ENCODE results near the gene MZT2A.
"Not testable (repeated sequence)": the region's sequence is repeated elsewhere in the genome, so short reads cannot be mapped to it uniquely, and the experiment has no call there.

The MZT2A gene

DNA sequence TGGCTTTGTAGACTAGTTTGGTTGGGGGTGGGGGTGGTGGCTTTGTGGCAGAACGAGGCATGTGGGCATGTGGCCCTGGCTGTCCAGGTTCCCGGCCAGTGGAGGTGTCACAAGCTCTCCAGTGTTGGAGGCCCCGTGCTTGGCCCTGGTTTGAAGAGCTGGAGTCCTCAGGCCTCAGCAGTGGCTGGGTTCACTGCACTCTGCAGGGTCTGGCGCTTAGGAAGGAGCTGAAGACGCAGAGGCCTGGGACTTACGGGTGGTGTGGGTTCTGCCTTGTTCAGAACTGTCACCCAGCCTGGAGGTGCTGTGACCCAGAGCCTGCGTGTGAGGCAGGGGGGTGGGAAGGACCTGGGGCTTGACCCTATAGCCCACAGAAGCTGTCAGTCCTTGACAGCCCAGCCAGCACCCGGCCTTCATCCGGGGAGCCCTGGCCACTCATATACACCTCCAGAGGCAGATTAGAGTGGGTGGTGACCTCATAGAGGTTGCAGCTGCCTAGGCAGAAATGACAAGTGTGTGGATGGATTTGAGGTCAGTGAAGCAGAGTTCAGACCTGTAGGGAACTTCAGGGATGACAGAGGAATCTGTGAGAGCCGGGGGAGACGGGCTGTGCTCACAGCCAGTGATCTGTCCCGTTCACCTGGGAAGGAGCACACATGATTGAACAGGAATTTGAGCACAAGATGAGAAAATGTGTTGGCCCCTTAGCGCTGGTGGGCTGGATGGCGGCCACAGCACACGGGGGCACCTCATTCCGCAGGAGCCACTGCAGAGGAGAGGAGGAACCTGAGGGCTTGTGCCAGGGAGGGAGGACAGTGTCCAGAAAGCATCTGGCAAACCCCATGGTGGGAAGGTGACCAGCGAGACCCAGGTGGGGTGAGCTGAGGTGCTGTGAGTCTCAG lies 20.0 kb upstream of the MZT2A start:
- not testable (repeated sequence) for H3K27me3 ChIP-seq (ENCODE audit: control insufficient read depth in 5 of 5, insufficient read depth in 4 of 5, low read length in 5 of 5); H3K9me3 ChIP-seq (ENCODE audit: control insufficient read depth in 5 of 5, low read length in 5 of 5); H3K4me1 ChIP-seq (ENCODE audit: control insufficient read depth in 5 of 5, insufficient read depth in 5 of 5, low read length in 5 of 5); H3K9ac ChIP-seq (ENCODE audit: low read length in 5 of 5); H3K4me3 ChIP-seq (ENCODE audit: low read depth in 1 of 5, low read length in 5 of 5); H3K27ac ChIP-seq (ENCODE audit: low read depth, low read length)
- peaks cover 0 to 88% (median 52%) of the 10 kb centered on the region in 5 donors for H3K36me3 ChIP-seq (ENCODE audit: control insufficient read depth in 5 of 5, insufficient read depth in 5 of 5, low read length in 5 of 5)

DNA sequence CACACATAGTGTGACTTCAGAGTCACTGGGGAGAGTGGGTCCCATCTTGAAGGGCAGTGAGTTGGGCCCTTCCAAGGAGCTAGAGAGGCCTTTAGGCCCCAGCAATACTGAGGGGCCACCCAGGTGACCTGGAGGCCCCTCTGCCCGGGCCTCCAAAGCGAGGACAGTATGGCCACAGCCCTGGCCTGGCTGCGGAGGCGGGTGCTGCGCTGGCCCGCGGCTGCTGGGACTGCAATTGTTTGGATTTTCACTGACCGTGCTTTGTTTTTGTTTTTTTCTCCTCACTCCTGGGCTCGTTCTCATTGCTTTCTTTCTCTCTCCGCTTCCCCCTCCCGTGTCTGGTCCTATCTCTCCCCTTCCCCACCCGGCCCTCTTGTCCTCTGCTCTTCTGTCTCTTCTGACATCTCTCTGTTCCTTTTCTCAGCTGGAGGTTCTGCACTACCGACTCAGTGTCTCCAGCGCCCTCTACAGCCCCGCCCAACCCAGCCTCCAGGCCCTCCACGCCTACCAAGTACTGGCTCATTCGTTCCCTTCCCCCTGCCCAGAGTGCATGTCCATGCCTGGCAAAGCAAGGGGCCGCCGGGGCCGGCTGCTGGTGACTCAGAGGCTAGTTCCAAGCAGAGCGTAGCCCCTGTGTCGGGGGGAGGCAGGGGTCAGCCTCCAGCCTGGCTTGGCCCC lies 19.2 kb upstream of the MZT2A start:
- not testable (repeated sequence) for H3K9ac ChIP-seq (ENCODE audit: low read length in 5 of 5); H3K27ac ChIP-seq (ENCODE audit: low read depth, low read length); H3K9me3 ChIP-seq (ENCODE audit: control insufficient read depth in 5 of 5, low read length in 5 of 5); H3K27me3 ChIP-seq (ENCODE audit: control insufficient read depth in 5 of 5, insufficient read depth in 4 of 5, low read length in 5 of 5); H3K4me3 ChIP-seq (ENCODE audit: low read depth in 1 of 5, low read length in 5 of 5); H3K4me1 ChIP-seq (ENCODE audit: control insufficient read depth in 5 of 5, insufficient read depth in 5 of 5, low read length in 5 of 5)
- peaks cover 0 to 88% (median 54%) of the 10 kb centered on the region in 5 donors for H3K36me3 ChIP-seq (ENCODE audit: control insufficient read depth in 5 of 5, insufficient read depth in 5 of 5, low read length in 5 of 5)

DNA sequence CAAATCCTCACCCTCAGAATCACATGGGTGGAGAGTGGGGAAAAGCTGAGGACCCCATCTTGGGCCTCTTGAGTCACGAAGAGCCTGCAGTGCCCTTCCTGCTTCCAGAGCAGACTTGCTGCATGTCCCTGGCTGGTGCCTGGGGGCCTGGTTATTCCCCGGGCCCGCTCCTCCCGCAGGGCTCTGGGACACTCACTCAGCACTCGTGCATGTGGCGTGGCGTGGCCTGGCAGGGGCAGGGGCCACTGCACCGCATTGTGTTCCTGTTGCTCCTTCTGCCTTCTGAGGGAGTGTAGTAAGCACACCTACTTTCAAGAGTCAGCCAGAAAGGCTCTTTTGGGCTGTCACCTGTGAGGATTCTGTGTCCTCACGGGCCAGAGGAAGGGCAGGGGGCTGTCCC lies 17.4 kb upstream of the MZT2A start:
- no peaks in the 10 kb centered on the region for H3K27me3 ChIP-seq (ENCODE audit: control insufficient read depth in 5 of 5, insufficient read depth in 4 of 5, low read length in 5 of 5)
- no peak overlapping the region for H3K4me3 ChIP-seq (ENCODE audit: low read depth in 1 of 5, low read length in 5 of 5)
- no peaks in the 10 kb centered on the region for H3K4me1 ChIP-seq (ENCODE audit: control insufficient read depth in 5 of 5, insufficient read depth in 5 of 5, low read length in 5 of 5)
- no peak overlapping the region for H3K27ac ChIP-seq (ENCODE audit: low read depth, low read length)
- peaks cover 0 to 91% (median 63%) of the 10 kb centered on the region in 5 donors for H3K36me3 ChIP-seq (ENCODE audit: control insufficient read depth in 5 of 5, insufficient read depth in 5 of 5, low read length in 5 of 5)
- H3K9ac ChIP-seq (ENCODE audit: low read length in 5 of 5), result no peak overlapping the region
- no peaks in the 10 kb centered on the region for H3K9me3 ChIP-seq (ENCODE audit: control insufficient read depth in 5 of 5, low read length in 5 of 5)

DNA sequence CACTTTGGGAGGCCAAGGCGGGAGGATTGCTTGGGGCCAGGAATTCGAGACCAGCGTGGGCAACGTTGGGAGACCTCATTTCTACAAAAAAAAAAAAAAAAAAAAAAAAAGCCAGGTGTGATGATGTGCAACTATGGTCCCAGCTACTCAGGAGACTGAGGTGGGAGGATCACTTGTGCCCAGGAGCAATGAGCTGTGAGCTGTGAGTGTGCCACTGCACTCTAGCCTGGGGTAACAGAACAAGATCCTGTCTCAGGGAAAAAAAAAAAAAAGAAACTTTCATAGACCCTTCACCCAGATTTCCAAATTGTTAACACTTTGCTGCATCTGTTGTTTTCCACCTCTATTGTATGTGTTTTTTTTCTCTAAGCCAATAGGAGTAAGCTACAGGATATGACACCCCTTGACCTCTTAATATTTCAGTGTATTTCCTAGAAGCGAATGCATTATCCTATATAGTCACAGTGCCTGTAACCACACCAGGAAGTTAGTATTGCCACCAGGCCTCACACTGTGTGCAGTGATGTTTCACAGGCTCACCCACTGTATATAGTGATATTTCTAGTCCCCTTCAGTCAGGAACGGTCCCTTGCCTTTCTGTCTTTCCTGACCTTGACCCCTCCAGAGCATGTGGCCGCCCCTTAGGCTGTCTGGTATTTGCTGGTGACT lies 12.0 kb upstream of the MZT2A start:
- H3K27me3 ChIP-seq (ENCODE audit: control insufficient read depth in 5 of 5, insufficient read depth in 4 of 5, low read length in 5 of 5); H3K27ac ChIP-seq (ENCODE audit: low read depth, low read length); H3K4me1 ChIP-seq (ENCODE audit: control insufficient read depth in 5 of 5, insufficient read depth in 5 of 5, low read length in 5 of 5); H3K4me3 ChIP-seq (ENCODE audit: low read depth in 1 of 5, low read length in 5 of 5); H3K9me3 ChIP-seq (ENCODE audit: control insufficient read depth in 5 of 5, low read length in 5 of 5); H3K9ac ChIP-seq (ENCODE audit: low read length in 5 of 5): not testable (repeated sequence)
- H3K36me3 ChIP-seq (ENCODE audit: control insufficient read depth in 5 of 5, insufficient read depth in 5 of 5, low read length in 5 of 5), result peaks cover 0 to 96% (median 64%) of the 10 kb centered on the region in 5 donors

DNA sequence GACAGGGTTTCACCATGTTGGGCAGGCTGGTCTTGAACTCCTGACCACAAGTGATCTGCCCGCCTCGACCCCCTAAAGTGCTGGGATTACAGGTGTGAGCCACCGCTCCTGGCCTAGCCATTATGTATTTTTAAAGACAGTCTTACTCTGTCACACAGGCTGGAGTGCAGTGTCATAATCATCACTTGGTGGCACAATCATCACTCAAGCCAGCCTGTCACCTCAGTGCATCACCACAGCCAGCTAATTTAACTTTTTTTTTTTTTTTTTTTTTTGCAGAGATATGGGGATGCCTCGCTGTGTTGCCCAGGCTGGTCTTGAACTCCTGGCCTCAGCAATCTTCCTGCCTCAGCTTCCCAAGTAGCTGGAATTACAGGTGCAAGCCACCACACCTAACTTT lies 11.4 kb upstream of the MZT2A start:
- H3K9me3 ChIP-seq (ENCODE audit: control insufficient read depth in 5 of 5, low read length in 5 of 5); H3K27me3 ChIP-seq (ENCODE audit: control insufficient read depth in 5 of 5, insufficient read depth in 4 of 5, low read length in 5 of 5); H3K9ac ChIP-seq (ENCODE audit: low read length in 5 of 5); H3K4me1 ChIP-seq (ENCODE audit: control insufficient read depth in 5 of 5, insufficient read depth in 5 of 5, low read length in 5 of 5); H3K4me3 ChIP-seq (ENCODE audit: low read depth in 1 of 5, low read length in 5 of 5); H3K27ac ChIP-seq (ENCODE audit: low read depth, low read length): not testable (repeated sequence)
- H3K36me3 ChIP-seq (ENCODE audit: control insufficient read depth in 5 of 5, insufficient read depth in 5 of 5, low read length in 5 of 5), result peaks cover 0 to 96% (median 62%) of the 10 kb centered on the region in 5 donors

DNA sequence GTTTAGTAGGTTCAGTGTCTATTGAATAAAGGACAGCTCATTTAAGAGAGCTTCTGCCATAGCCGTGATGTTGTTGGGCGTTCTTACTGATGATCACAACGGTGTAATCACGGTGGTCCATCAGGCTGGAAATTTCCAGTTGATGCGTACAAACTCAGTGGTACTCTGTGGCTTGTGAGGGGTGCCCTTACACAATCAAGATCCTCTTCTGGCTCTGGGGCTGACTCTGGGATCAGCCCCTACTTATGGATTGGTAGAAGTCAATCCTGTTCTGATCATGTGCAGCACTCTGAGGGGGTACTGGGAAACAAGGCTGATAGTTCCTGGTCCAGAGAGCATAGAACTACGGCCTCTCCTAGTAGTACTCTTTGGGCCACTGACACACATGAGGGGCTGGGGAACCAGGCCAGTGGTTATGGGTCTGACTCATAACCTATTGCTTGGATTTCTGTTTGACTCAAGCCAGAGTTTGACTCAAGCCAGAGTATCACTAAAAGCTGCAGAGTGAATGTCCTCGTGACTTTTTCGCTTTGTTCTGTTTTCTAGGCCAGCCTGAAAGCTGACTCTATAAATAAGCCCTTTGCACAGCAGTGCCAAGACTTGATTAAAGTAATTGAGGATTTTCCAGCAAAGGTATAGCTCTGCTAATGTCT lies 6.2 kb upstream of the MZT2A start:
- H3K4me3 ChIP-seq (ENCODE audit: low read depth in 1 of 5, low read length in 5 of 5); H3K9ac ChIP-seq (ENCODE audit: low read length in 5 of 5): not testable (repeated sequence)

DNA sequence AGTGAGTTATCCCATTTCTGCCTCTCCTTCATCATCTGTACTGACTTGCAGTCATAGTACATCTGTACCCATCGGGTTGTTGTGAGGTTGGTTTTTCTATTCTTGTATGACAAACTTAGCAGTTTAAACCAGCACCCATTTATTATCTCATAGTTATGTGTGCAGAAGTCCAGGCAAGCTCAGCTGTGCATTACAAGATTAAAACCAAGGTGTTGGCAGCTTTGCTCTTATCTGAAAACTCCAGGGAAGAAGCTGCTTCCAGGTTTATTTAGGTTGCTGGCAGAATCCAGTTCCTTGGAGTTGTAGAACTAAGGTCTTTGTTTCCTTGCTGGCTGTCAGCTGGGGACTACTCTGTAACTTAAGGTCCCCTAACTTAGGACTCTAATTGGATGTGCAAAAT lies 3.3 kb upstream of the MZT2A start:
- H3K4me1 ChIP-seq (ENCODE audit: control insufficient read depth in 5 of 5, insufficient read depth in 5 of 5, low read length in 5 of 5), result peaks cover 0 to 32% (median 19%) of the 10 kb centered on the region in 5 donors
- not testable (repeated sequence) for H3K27me3 ChIP-seq (ENCODE audit: control insufficient read depth in 5 of 5, insufficient read depth in 4 of 5, low read length in 5 of 5); H3K9ac ChIP-seq (ENCODE audit: low read length in 5 of 5); H3K4me3 ChIP-seq (ENCODE audit: low read depth in 1 of 5, low read length in 5 of 5); H3K27ac ChIP-seq (ENCODE audit: low read depth, low read length); H3K9me3 ChIP-seq (ENCODE audit: control insufficient read depth in 5 of 5, low read length in 5 of 5)
- H3K36me3 ChIP-seq (ENCODE audit: control insufficient read depth in 5 of 5, insufficient read depth in 5 of 5, low read length in 5 of 5), result peaks cover 3 to 31% (median 18%) of the 10 kb centered on the region in 5 donors

More for the DNA sequence above, 6.2 kb upstream of the MZT2A start:
- Histone ChIP-seq H3K36me3 (ENCODE audit: control insufficient read depth in 5 of 5, insufficient read depth in 5 of 5, low read length in 5 of 5) (peaks cover 3 to 59% (median 35%) of the 10 kb centered on the region in 5 donors), H3K4me1 (ENCODE audit: control insufficient read depth in 5 of 5, insufficient read depth in 5 of 5, low read length in 5 of 5) (peaks cover 0 to 14% (median 8%) of the 10 kb centered on the region in 5 donors)
- not testable (repeated sequence) for H3K9me3 ChIP-seq (ENCODE audit: control insufficient read depth in 5 of 5, low read length in 5 of 5); H3K27me3 ChIP-seq (ENCODE audit: control insufficient read depth in 5 of 5, insufficient read depth in 4 of 5, low read length in 5 of 5); H3K27ac ChIP-seq (ENCODE audit: low read depth, low read length)

DNA sequence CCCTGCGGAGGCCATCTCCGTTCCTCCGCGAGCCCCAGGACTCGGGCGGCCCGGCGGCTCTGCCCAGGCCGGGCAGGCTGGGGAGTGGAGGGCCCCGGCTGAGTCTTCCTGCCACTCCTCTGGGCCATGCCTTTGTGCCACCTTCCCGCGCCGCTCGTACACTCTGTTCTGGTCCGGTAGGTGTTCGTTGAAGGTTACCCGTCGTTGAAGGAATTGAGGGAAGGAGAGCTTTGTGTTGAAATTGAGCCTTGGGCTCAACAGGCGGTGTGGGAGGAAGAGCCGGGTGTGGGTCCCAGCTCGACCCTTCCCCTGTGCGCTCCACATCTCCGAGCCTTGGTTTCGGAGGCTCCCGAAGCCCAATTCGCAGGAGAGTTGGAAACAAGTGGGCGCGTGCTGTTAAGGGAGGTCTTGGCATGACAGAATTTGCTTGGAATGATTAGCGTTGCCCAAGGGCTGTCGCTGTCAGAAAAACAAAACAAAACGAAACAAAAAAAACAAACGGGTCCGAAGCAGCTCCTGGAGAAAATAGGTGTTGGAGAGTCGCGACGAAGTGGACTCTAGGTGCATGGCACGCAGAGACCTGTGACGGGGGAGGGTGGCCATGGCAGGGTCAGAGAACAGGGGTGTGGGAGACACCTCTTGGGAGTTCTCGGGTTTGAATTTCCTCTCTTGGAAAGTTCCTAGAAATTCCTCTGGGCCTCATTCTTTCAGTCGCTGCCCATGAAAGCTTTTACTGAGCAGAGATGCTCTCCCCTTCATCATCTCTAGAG lies 1.2 kb upstream of the MZT2A start:
- Histone ChIP-seq H3K36me3 (ENCODE audit: control insufficient read depth in 5 of 5, insufficient read depth in 5 of 5, low read length in 5 of 5) (peaks cover 3 to 12% (median 4%) of the 10 kb centered on the region in 5 donors), H3K9me3 (ENCODE audit: control insufficient read depth in 5 of 5, low read length in 5 of 5) (no peaks in the 10 kb centered on the region), H3K27ac (ENCODE audit: low read depth, low read length) (peak overlapping the region; percentile 72), H3K9ac (ENCODE audit: low read length in 5 of 5) (peak overlapping the region; percentile 73 to 94 (median 91)), H3K4me1 (ENCODE audit: control insufficient read depth in 5 of 5, insufficient read depth in 5 of 5, low read length in 5 of 5) (peaks cover 0 to 32% (median 19%) of the 10 kb centered on the region in 5 donors), H3K4me3 (ENCODE audit: low read depth in 1 of 5, low read length in 5 of 5) (peak overlapping the region; percentile 87 to 95 (median 90)), H3K27me3 (ENCODE audit: control insufficient read depth in 5 of 5, insufficient read depth in 4 of 5, low read length in 5 of 5) (no peaks in the 10 kb centered on the region)
